Stomach (tissue), 9 donors: Measurements from ENCODE around the gene PLEKHF1. TPM values are rescaled to one million over a fixed set of nuclear protein-coding genes. Genes with fewer than 3 reads are reported as not detected.

ENCODE experiments used
- DNase-seq, 2 donors: peaks; one replicate each; pipeline versions ENCODE4 v3.0.0 to v3.0.0-alpha.2; 2013 to 2019
- H3K27ac ChIP-seq, 5 donors: fragments of 200-600 bp in 4 of 5; sonication (generic) in 4 of 5; one replicate each; pipeline ENCODE4 v1.5.1; 2013 to 2019; ENCODE audit warnings: mild to moderate bottlenecking in 1 of 5, moderate library complexity in 1 of 5
- H3K27me3 ChIP-seq, 3 donors: fragments of 200-600 bp; sonication (generic); one replicate each; pipeline ENCODE4 v1.5.1; 2017 to 2019; ENCODE audit warnings: mixed run types in 1 of 3
- H3K36me3 ChIP-seq, 4 donors: fragments of 200-600 bp; sonication (generic); 1 replicate in 3 of 4; 2 replicates in 1 of 4; pipeline ENCODE4 v1.5.1; 2016 to 2019
- H3K4me1 ChIP-seq, 4 donors: fragments of 200-600 bp; sonication (generic); one replicate each; pipeline ENCODE4 v1.5.1; 2016 to 2019
- H3K4me3 ChIP-seq, 4 donors: fragments of 200-600 bp; sonication (generic) in 3 of 4; one replicate each; pipeline ENCODE4 v1.5.1; 2016 to 2019; ENCODE audit warnings: mild to moderate bottlenecking in 1 of 4
- H3K9me3 ChIP-seq, 4 donors: fragments of 200-600 bp; sonication (generic); one replicate each; pipeline ENCODE4 v1.5.1; 2016 to 2019
- EP300 ChIP-seq: sonication (generic); formaldehyde crosslinking; IDR thresholded peaks from one replicate; pipeline ENCODE4 v1.6.1; 2017; ENCODE audit warnings: antibody characterized with exemption
- POLR2A ChIP-seq, 4 donors: fragments of 450-650 bp; IDR thresholded peaks; one replicate each; pipeline ENCODE4 v1.6.1; 2016; ENCODE audit warnings: antibody characterized with exemption in 4 of 4, control low read depth in 2 of 4, mild to moderate bottlenecking in 1 of 4, moderate library complexity in 1 of 4
- POLR2AphosphoS5 ChIP-seq, 3 donors: sonication (generic); formaldehyde crosslinking; IDR thresholded peaks; one replicate each; pipeline ENCODE4 v1.6.1; 2016; ENCODE audit warnings: antibody characterized with exemption in 3 of 3
- WGBS, 5 donors: extraction: QIAGEN DNeasy Blood & Tissue Kit in 3 of 5; methylation state at CpG; one replicate each; pipeline versions ENCODE4 v1.1.5 to v1.1.7; 2013 to 2018; 5-methylcytosine and 5-hydroxymethylcytosine counted together
- intact Hi-C: fragments of 100-400 bp; cut with DNase I; formaldehyde crosslinking; loops from one replicate; pipeline ENCODE4 v1.15.1; 2023; ENCODE audit warnings: low total_unique reads
- polyA plus RNA-seq, 3 donors: library from polyadenylated mRNA; stranded (reverse); fragments of 200-250 nt; gene quantifications; one replicate each; pipeline ENCODE4 v1.2.3, GENCODE V29; 2013
- total RNA-seq, 5 donors: library from RNA; depleted of rRNA; stranded (reverse); fragments of >200 nt; gene quantifications; one replicate each; pipeline versions ENCODE4 v1.1.0 to v1.2.3, GENCODE V29; 2014 to 2016
- TF ChIP-seq, protein P1 (sequence below), 7 experiments: fragments of 450-650 bp in 4 of 7; fragments of 200-600 bp in 3 of 7; sonication (generic) in 3 of 7; IDR thresholded peaks; one replicate each; pipeline ENCODE4 v1.5.1; 2016 to 2019; ENCODE audit warnings: antibody characterized with exemption in 7 of 7, control low read depth in 2 of 7, mild to moderate bottlenecking in 1 of 7
- donor health status: healthy with polysubstance abuse.
- donor health status: Bipolar disorder and iron deficiency.
- donor health status: healthy.

PLEKHF1 gene
- total and polyA plus RNA-seq, 8 donors, result 1.8 to 13.6 (median 6.4) TPM

- Histone ChIP-seq H3K4me1 (no peaks in the 10 kb centered on the region), H3K36me3 (no peaks in the 10 kb centered on the region), H3K27ac (no peak overlapping the region), H3K27me3 (peaks cover 0 to 7% (median 0%) of the 10 kb centered on the region in 3 donors), H3K4me3 (no peak overlapping the region), H3K9me3 (no peaks in the 10 kb centered on the region)
- intact Hi-C loops, result no loop called here
- DNase-seq, result no peak
- TF ChIP-seq, protein P1, sequence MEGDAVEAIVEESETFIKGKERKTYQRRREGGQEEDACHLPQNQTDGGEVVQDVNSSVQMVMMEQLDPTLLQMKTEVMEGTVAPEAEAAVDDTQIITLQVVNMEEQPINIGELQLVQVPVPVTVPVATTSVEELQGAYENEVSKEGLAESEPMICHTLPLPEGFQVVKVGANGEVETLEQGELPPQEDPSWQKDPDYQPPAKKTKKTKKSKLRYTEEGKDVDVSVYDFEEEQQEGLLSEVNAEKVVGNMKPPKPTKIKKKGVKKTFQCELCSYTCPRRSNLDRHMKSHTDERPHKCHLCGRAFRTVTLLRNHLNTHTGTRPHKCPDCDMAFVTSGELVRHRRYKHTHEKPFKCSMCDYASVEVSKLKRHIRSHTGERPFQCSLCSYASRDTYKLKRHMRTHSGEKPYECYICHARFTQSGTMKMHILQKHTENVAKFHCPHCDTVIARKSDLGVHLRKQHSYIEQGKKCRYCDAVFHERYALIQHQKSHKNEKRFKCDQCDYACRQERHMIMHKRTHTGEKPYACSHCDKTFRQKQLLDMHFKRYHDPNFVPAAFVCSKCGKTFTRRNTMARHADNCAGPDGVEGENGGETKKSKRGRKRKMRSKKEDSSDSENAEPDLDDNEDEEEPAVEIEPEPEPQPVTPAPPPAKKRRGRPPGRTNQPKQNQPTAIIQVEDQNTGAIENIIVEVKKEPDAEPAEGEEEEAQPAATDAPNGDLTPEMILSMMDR (IDR thresholded peaks at IDR 0.05), result no peak
- TF ChIP-seq POLR2A (IDR thresholded peaks at IDR 0.05) (no peak), POLR2AphosphoS5 (IDR thresholded peaks at IDR 0.05) (no peak), EP300 (no peak)
- WGBS, 5 donors, result 85 to 94% (median 89%) methylated on average over 8 of the region's 8 CpGs
Measured at GRCh38 chr19:29639086-29639485, 26.2 kb upstream of the PLEKHF1 start.

DNA sequence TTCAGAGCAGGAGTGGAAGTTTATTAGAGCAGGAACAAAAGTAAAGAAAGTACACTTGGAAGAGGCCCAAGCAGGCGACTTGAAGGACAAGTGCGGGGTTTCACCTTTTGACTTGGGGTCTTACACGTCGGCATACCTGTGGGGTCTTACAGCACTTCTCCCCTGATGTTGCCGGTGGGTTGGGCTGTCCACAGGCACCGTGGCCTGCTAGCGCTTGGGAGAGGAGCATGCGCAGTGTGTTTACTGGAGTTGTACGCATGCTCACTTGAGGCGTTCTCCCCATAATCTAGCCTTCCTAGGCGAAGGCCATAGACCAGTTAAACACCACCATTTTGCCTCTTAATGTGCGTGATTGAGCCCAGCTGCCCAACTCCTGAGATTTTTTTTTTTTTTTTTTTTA, 25.0 kb upstream of the PLEKHF1 start:
- Histone ChIP-seq H3K4me1 (peaks cover 0 to 4% (median 2%) of the 10 kb centered on the region in 4 donors), H3K9me3 (no peaks in the 10 kb centered on the region), H3K36me3 (no peaks in the 10 kb centered on the region), H3K4me3 (no peak overlapping the region), H3K27me3 (peaks cover 0 to 7% (median 0%) of the 10 kb centered on the region in 3 donors), H3K27ac (no peak overlapping the region)
- intact Hi-C loops, result no loop called here
- no peak for DNase-seq
- WGBS, 5 donors, result 77 to 89% (median 87%) methylated on average over 12 of the region's 12 CpGs
- TF ChIP-seq, protein P1 (IDR thresholded peaks at IDR 0.05), result no peak
- TF ChIP-seq EP300 (no peak), POLR2A (IDR thresholded peaks at IDR 0.05) (no peak), POLR2AphosphoS5 (IDR thresholded peaks at IDR 0.05) (no peak)

DNA sequence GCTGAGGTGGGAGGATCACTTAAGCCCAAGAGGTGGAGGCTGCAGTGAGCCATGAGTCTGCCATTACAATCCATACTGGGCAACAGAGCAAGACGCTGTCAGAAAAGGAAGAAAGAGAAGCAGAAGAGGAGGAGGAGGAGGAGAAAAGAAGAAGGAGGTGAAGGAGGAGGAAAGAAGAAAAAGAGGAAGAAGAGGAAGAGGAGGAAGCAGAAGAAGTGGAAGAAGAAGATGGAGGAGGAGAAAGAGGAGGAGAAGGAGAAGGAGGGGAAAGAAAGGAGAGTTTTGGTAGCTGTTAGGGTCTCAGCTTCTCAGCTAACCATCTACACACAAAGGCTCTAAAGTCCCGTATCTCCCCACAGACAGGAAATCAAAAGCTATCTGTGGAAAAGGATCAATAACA, 23.7 kb upstream of the PLEKHF1 start:
- Histone ChIP-seq H3K4me3 (no peak overlapping the region), H3K27me3 (peaks cover 0 to 7% (median 0%) of the 10 kb centered on the region in 3 donors), H3K36me3 (no peaks in the 10 kb centered on the region), H3K9me3 (no peaks in the 10 kb centered on the region), H3K27ac (no peak overlapping the region), H3K4me1 (peaks cover 0 to 18% (median 10%) of the 10 kb centered on the region in 4 donors)
- WGBS, 5 donors, result 74 to 89% (median 81%) methylated on average over 2 of the region's 2 CpGs
- no peak for DNase-seq
- intact Hi-C loops, result no loop called here
- TF ChIP-seq POLR2AphosphoS5 (IDR thresholded peaks at IDR 0.05) (no peak), EP300 (no peak), POLR2A (IDR thresholded peaks at IDR 0.05) (no peak)
- TF ChIP-seq, protein P1 (IDR thresholded peaks at IDR 0.05), result no peak

DNA sequence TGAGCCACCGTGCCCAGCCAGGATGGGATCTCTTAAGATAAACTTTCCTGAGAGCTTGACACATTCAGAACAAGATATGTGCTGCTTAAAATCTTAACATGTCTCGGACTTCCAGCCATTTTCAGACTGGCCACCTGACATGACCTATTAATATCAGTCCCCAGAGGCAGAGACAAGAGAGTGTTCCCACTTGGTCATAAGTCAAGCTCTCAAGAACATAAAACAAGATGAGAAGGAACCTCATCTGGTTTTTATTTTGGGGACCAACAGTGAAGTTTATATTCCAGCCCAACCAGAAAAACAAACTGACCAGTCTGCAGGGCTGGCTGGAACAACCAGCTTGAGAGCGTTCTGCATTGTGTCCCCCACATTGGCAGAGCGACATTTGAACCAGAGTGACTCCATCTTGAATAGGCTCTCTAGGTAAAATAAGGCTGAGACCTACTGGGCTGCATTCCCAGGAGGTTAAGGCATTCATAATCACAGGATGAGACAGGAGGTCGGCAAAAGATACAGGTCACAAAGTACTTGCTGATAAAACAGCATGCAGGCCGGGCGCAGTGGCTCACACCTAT, 21.8 kb upstream of the PLEKHF1 start:
- TF ChIP-seq POLR2A (IDR thresholded peaks at IDR 0.05) (no peak), EP300 (no peak), POLR2AphosphoS5 (IDR thresholded peaks at IDR 0.05) (no peak)
- TF ChIP-seq, protein P1 (IDR thresholded peaks at IDR 0.05), result no peak
- no peaks in the 10 kb centered on the region for H3K36me3 ChIP-seq
- intact Hi-C loops, result no loop called here

More for the DNA sequence above, 21.8 kb upstream of the PLEKHF1 start:
- Histone ChIP-seq H3K4me1 (peaks cover 0 to 18% (median 10%) of the 10 kb centered on the region in 4 donors), H3K9me3 (no peaks in the 10 kb centered on the region), H3K27ac (no peak overlapping the region), H3K27me3 (peaks cover 0 to 7% (median 0%) of the 10 kb centered on the region in 3 donors), H3K4me3 (no peak overlapping the region)
- WGBS, 5 donors, result 71 to 93% (median 88%) methylated on average over 7 of the region's 7 CpGs
- no peak for DNase-seq
